Liver (tissue), 9 donors: ENCODE results near the gene GLRX. TPM values are rescaled to one million over a fixed set of nuclear protein-coding genes. Genes with fewer than 3 reads are reported as not detected.

Experiments used
- DNase-seq: peaks from one replicate; pipeline ENCODE4 v3.0.0-alpha.2; 2017; ENCODE audit warnings: low spot score
- H3K27ac ChIP-seq, 2 donors: one replicate each; pipeline ENCODE4 v1.7.0; 2013; ENCODE audit warnings: inconsistent platforms in 2 of 2, low read length in 2 of 2, control low read depth in 1 of 2, low read depth in 1 of 2, mild to moderate bottlenecking in 1 of 2
- H3K27me3 ChIP-seq, 4 donors: one replicate each; pipeline versions ENCODE4 v1.6.1 to v1.7.0; 2013; ENCODE audit warnings: low read length in 3 of 4, inconsistent platforms in 1 of 4, mild to moderate bottlenecking in 1 of 4, moderate library complexity in 1 of 4; ENCODE audit not compliant: control insufficient read depth in 4 of 4, insufficient read depth in 4 of 4
- H3K36me3 ChIP-seq, 4 donors: one replicate each; pipeline versions ENCODE4 v1.6.1 to v1.7.0; 2013; ENCODE audit warnings: low read length in 3 of 4, mild to moderate bottlenecking in 3 of 4, low read depth in 1 of 4, moderate library complexity in 1 of 4; ENCODE audit not compliant: control insufficient read depth in 4 of 4, insufficient read depth in 3 of 4
- H3K4me1 ChIP-seq, 4 donors: one replicate each; pipeline versions ENCODE4 v1.6.1 to v1.7.0; 2013; ENCODE audit warnings: low read length in 3 of 4, mild to moderate bottlenecking in 3 of 4, moderate library complexity in 1 of 4; ENCODE audit not compliant: control insufficient read depth in 4 of 4, insufficient read depth in 4 of 4
- H3K4me3 ChIP-seq, 3 donors: one replicate each; pipeline versions ENCODE4 v1.6.1 to v1.7.0; 2013; ENCODE audit warnings: low read length in 3 of 3, control low read depth in 1 of 3, low read depth in 1 of 3, mild to moderate bottlenecking in 1 of 3
- H3K9ac ChIP-seq, 2 donors: one replicate each; pipeline ENCODE4 v1.7.0; 2013; ENCODE audit warnings: low read length in 2 of 2, mild to moderate bottlenecking in 2 of 2, moderate library complexity in 2 of 2, control low read depth in 1 of 2, low read depth in 1 of 2
- H3K9me3 ChIP-seq, 4 donors: one replicate each; pipeline versions ENCODE4 v1.6.1 to v1.7.0; 2013; ENCODE audit warnings: low read length in 3 of 4; ENCODE audit not compliant: control insufficient read depth in 4 of 4
- EGR1 ChIP-seq, 2 donors: IDR thresholded peaks; 2 replicates each; pipeline ENCODE4 v1.6.1; 2016 to 2018; ENCODE audit warnings: antibody characterized with exemption in 2 of 2, low read depth in 2 of 2
- FOXA1 ChIP-seq: IDR thresholded peaks from 2 replicates; pipeline ENCODE4 v1.6.1; 2016; ENCODE audit warnings: antibody characterized with exemption
- FOXA2 ChIP-seq: IDR thresholded peaks from 2 replicates; pipeline ENCODE4 v1.6.1; 2016; ENCODE audit warnings: antibody characterized with exemption
- GABPA ChIP-seq, 2 donors: IDR thresholded peaks in 1 of 2; conservative IDR thresholded peaks in 1 of 2; 2 replicates each; pipeline ENCODE4 v1.6.1; 2016; ENCODE audit warnings: antibody characterized with exemption in 2 of 2, mild to moderate bottlenecking in 1 of 2, moderate library complexity in 1 of 2
- HNF4A ChIP-seq, 2 donors: conservative IDR thresholded peaks; 2 replicates each; pipeline ENCODE4 v1.6.1; 2016; ENCODE audit warnings: antibody characterized with exemption in 2 of 2, mild to moderate bottlenecking in 2 of 2
- HNF4G ChIP-seq: IDR thresholded peaks from 2 replicates; pipeline ENCODE4 v1.6.1; 2016; ENCODE audit warnings: antibody characterized with exemption
- JUND ChIP-seq, 2 donors: IDR thresholded peaks; 2 replicates each; pipeline ENCODE4 v1.6.1; 2016; ENCODE audit warnings: antibody characterized with exemption in 2 of 2
- NR2F2 ChIP-seq: IDR thresholded peaks from 2 replicates; pipeline ENCODE4 v1.6.1; 2016; ENCODE audit warnings: antibody characterized with exemption
- RAD21 ChIP-seq, 2 donors: IDR thresholded peaks; 2 replicates each; pipeline ENCODE4 v1.6.1; 2016; ENCODE audit warnings: antibody characterized with exemption in 2 of 2, mild to moderate bottlenecking in 2 of 2
- RXRA ChIP-seq, 2 donors: IDR thresholded peaks; 2 replicates each; pipeline ENCODE4 v1.6.1; 2017 to 2018; ENCODE audit warnings: antibody characterized with exemption in 2 of 2, mild to moderate bottlenecking in 1 of 2
- SP1 ChIP-seq: IDR thresholded peaks from 2 replicates; pipeline ENCODE4 v1.6.1; 2018; ENCODE audit warnings: antibody characterized with exemption, mild to moderate bottlenecking
- TAF1 ChIP-seq: conservative IDR thresholded peaks from 2 replicates; pipeline ENCODE4 v1.6.1; 2016; ENCODE audit warnings: antibody characterized with exemption, mild to moderate bottlenecking
- YY1 ChIP-seq: IDR thresholded peaks from 2 replicates; pipeline ENCODE4 v1.6.1; 2016; ENCODE audit warnings: antibody characterized with exemption, mild to moderate bottlenecking
- WGBS: extraction: QIAGEN DNeasy Blood & Tissue Kit; methylation state at CpG from one replicate; pipeline ENCODE4 v1.1.7; 2013; 5-methylcytosine and 5-hydroxymethylcytosine counted together
- polyA plus RNA-seq, 2 donors: library from polyadenylated mRNA; stranded (reverse) in 1 of 2; unstranded in 1 of 2; fragments of 200-250 nt in 1 of 2; fragments of >200 nt in 1 of 2; fragmentation: Nextera tagmentation in 1 of 2; extraction: Ambion mirVana in 1 of 2; gene quantifications; one replicate each; pipeline versions ENCODE4 v1.2.1 to v1.2.3, GENCODE V29; 2013 to 2015
- total RNA-seq, 2 donors: library from RNA; depleted of rRNA; stranded (reverse); fragments of >200 nt; gene quantifications; one replicate each; pipeline ENCODE4 v1.2.3, GENCODE V29; 2014
- TF ChIP-seq, protein P1 (sequence below): IDR thresholded peaks from 2 replicates; pipeline ENCODE4 v1.6.1; 2016; ENCODE audit warnings: antibody characterized with exemption
- TF ChIP-seq, protein P2 (sequence below): IDR thresholded peaks from 2 replicates; pipeline ENCODE4 v1.6.1; 2016; ENCODE audit warnings: antibody characterized with exemption
- TF ChIP-seq, protein P3 (sequence below): fragments of 150-350 bp; IDR thresholded peaks from 2 replicates; pipeline ENCODE4 v1.5.1; 2017; ENCODE audit warnings: improper control_type of control experiment, low read depth, low read length; ENCODE audit not compliant: missing input control
- TF ChIP-seq, protein P4 (sequence below): IDR thresholded peaks from 2 replicates; pipeline ENCODE4 v1.6.1; 2016; ENCODE audit warnings: antibody characterized with exemption
- TF ChIP-seq, protein P5 (sequence below): IDR thresholded peaks from 2 replicates; pipeline ENCODE4 v1.6.1; 2016; ENCODE audit warnings: antibody characterized with exemption, mild to moderate bottlenecking
- donor health status: healthy.
- donor health status: healthy.
- donor health status: healthy.
- donor health status: healthy.
- donor health status: healthy.

The GLRX gene
- total and polyA plus RNA-seq, 4 donors = 48.2 to 187 (median 107) TPM

DNA sequence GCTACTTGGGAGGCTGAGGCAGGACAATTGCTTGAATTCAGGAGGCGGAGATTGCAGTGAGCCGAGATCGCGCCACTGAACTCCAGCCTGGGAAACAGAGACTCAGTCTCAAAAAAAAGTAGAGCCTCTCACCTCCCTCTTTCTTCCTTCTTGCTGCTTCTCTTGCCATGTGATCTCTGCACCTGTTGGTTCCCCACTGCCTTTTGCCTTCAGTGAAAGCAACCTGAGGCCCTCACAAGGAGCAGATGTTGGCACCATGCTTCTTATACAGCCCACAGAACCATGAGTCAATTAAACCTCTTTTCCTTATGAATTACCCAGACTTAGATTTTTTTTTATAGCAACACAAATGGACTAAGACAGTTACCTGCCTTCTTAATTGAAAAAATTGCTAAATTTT is 45.6 kb upstream of the GLRX start:
- Histone ChIP-seq H3K27me3 (no peaks in the 10 kb centered on the region), H3K4me3 (no peak overlapping the region), H3K9ac (no peak overlapping the region), H3K9me3 (no peaks in the 10 kb centered on the region), H3K27ac (no peak overlapping the region), H3K4me1 (peaks cover 3 to 10% (median 7%) of the 10 kb centered on the region in 4 donors), H3K36me3 (no peaks in the 10 kb centered on the region)
- 98% methylated on average over 4 of the region's 4 CpGs for WGBS
- DNase-seq = no peak
- TF ChIP-seq TAF1 (no peak), FOXA1 (no peak), SP1 (no peak), FOXA2 (no peak), JUND (IDR thresholded peaks at IDR 0.05) (no peak), RAD21 (IDR thresholded peaks at IDR 0.05) (no peak), NR2F2 (no peak), EGR1 (IDR thresholded peaks at IDR 0.05; ENCODE audit: low read depth in 2 of 2) (no peak), HNF4G (no peak), YY1 (no peak), GABPA (IDR thresholded peaks at IDR 0.05 in 1 of 2, conservative IDR thresholded peaks at IDR 0.05 in 1 of 2) (no peak), HNF4A (conservative IDR thresholded peaks at IDR 0.05) (no peak), RXRA (IDR thresholded peaks at IDR 0.05) (no peak)
- TF ChIP-seq, protein P1, sequence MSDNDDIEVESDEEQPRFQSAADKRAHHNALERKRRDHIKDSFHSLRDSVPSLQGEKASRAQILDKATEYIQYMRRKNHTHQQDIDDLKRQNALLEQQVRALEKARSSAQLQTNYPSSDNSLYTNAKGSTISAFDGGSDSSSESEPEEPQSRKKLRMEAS = no peak
- TF ChIP-seq, protein P2, sequence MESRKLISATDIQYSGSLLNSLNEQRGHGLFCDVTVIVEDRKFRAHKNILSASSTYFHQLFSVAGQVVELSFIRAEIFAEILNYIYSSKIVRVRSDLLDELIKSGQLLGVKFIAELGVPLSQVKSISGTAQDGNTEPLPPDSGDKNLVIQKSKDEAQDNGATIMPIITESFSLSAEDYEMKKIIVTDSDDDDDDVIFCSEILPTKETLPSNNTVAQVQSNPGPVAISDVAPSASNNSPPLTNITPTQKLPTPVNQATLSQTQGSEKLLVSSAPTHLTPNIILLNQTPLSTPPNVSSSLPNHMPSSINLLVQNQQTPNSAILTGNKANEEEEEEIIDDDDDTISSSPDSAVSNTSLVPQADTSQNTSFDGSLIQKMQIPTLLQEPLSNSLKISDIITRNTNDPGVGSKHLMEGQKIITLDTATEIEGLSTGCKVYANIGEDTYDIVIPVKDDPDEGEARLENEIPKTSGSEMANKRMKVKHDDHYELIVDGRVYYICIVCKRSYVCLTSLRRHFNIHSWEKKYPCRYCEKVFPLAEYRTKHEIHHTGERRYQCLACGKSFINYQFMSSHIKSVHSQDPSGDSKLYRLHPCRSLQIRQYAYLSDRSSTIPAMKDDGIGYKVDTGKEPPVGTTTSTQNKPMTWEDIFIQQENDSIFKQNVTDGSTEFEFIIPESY = no peak
- TF ChIP-seq, protein P3, sequence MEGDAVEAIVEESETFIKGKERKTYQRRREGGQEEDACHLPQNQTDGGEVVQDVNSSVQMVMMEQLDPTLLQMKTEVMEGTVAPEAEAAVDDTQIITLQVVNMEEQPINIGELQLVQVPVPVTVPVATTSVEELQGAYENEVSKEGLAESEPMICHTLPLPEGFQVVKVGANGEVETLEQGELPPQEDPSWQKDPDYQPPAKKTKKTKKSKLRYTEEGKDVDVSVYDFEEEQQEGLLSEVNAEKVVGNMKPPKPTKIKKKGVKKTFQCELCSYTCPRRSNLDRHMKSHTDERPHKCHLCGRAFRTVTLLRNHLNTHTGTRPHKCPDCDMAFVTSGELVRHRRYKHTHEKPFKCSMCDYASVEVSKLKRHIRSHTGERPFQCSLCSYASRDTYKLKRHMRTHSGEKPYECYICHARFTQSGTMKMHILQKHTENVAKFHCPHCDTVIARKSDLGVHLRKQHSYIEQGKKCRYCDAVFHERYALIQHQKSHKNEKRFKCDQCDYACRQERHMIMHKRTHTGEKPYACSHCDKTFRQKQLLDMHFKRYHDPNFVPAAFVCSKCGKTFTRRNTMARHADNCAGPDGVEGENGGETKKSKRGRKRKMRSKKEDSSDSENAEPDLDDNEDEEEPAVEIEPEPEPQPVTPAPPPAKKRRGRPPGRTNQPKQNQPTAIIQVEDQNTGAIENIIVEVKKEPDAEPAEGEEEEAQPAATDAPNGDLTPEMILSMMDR = no peak
- TF ChIP-seq, protein P4, sequence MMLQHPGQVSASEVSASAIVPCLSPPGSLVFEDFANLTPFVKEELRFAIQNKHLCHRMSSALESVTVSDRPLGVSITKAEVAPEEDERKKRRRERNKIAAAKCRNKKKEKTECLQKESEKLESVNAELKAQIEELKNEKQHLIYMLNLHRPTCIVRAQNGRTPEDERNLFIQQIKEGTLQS = no peak

DNA sequence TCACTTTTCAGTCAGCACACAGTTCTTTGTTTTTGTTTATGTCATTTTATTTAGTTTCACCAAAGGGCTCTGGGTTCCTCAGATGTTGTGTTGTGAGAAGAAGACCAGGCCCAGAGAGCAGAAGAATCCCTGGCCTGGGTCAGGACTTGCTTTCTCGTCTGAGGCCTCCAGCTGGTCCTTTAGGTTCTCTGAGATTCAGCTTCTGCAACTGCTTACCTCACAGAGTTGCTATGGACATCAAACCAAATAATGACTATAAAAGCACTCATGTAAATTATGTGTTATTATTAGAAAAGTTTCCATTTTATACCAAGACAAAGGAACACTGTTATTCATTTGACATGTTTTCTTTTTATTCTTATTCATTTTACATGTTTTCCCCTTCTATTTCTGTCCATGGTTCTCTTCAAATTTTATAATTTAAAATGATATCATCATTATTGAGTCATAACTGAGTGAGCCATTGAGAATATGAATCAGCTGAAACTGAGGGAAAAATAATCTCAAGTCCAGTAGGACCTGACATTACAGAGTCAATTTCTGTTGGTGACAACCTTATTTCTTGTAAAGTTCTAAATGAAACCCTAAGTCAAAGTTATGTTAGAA is 44.0 kb upstream of the GLRX start:
- no peak for DNase-seq
- Histone ChIP-seq H3K36me3 (no peaks in the 10 kb centered on the region), H3K4me1 (peaks cover 6 to 15% (median 9%) of the 10 kb centered on the region in 4 donors), H3K4me3 (no peak overlapping the region), H3K9me3 (no peaks in the 10 kb centered on the region), H3K9ac (no peak overlapping the region), H3K27me3 (no peaks in the 10 kb centered on the region), H3K27ac (no peak overlapping the region)
- 89% methylated on average over 1 of the region's 1 CpG for WGBS
- TF ChIP-seq, protein P4 = no peak
- TF ChIP-seq, protein P5, sequence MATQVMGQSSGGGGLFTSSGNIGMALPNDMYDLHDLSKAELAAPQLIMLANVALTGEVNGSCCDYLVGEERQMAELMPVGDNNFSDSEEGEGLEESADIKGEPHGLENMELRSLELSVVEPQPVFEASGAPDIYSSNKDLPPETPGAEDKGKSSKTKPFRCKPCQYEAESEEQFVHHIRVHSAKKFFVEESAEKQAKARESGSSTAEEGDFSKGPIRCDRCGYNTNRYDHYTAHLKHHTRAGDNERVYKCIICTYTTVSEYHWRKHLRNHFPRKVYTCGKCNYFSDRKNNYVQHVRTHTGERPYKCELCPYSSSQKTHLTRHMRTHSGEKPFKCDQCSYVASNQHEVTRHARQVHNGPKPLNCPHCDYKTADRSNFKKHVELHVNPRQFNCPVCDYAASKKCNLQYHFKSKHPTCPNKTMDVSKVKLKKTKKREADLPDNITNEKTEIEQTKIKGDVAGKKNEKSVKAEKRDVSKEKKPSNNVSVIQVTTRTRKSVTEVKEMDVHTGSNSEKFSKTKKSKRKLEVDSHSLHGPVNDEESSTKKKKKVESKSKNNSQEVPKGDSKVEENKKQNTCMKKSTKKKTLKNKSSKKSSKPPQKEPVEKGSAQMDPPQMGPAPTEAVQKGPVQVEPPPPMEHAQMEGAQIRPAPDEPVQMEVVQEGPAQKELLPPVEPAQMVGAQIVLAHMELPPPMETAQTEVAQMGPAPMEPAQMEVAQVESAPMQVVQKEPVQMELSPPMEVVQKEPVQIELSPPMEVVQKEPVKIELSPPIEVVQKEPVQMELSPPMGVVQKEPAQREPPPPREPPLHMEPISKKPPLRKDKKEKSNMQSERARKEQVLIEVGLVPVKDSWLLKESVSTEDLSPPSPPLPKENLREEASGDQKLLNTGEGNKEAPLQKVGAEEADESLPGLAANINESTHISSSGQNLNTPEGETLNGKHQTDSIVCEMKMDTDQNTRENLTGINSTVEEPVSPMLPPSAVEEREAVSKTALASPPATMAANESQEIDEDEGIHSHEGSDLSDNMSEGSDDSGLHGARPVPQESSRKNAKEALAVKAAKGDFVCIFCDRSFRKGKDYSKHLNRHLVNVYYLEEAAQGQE = no peak
- TF ChIP-seq, protein P2 = no peak
- TF ChIP-seq FOXA2 (no peak), GABPA (IDR thresholded peaks at IDR 0.05 in 1 of 2, conservative IDR thresholded peaks at IDR 0.05 in 1 of 2) (no peak), NR2F2 (no peak)
- TF ChIP-seq, protein P1 = no peak
- TF ChIP-seq, protein P3 = no peak
